Nucleus accumbens (tissue), 56 donors: ENCODE results near the gene SLC25A47.
"Not testable (repeated sequence)": the region's sequence is repeated elsewhere in the genome, so short reads cannot be mapped to it uniquely, and the experiment has no call there.

Experiments used
- DNase-seq, 56 donors: peaks; one replicate each; lab custom pipeline; 2025; lab: John Stamatoyannopoulos, UW

SLC25A47 gene

DNA sequence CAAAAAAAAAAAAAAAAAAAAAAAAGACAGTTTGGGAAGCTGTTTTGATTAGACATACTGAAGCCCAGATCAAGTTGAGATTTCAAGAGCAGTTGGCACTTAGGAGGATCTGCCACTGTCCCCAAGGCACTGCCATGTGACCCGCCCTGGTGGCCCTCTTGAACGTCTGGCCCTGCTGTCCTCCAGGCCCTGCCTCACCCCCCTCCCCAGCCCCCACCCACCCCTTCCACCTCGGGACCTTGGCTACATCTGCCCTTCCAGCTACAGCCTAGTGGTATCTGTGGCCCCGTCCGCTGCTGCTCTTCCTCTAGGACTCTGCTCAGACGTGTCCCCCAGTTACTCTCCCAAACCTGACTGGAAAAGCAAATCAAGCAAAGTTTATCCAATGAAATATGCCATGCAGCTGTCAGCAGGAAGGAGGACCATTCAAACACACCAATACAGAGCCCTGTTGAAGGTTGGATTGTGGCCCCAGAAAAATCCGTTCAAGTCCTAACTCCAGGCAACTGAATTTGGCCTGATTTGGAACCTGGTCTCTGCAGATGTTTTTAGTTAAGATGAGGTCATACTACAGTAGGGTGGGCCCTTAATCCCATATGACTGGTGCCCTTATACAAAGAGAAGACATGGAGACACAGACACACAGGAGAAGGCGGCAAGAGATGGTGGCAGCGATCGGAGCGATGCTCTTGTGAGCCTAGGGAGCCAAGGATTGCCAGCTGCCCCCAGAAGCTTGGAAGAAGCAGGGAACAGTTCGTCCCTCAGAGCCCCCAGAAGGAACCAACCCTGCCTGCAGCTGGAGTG lies 34.6 kb upstream of the SLC25A47 start:
- no peak for DNase-seq

DNA sequence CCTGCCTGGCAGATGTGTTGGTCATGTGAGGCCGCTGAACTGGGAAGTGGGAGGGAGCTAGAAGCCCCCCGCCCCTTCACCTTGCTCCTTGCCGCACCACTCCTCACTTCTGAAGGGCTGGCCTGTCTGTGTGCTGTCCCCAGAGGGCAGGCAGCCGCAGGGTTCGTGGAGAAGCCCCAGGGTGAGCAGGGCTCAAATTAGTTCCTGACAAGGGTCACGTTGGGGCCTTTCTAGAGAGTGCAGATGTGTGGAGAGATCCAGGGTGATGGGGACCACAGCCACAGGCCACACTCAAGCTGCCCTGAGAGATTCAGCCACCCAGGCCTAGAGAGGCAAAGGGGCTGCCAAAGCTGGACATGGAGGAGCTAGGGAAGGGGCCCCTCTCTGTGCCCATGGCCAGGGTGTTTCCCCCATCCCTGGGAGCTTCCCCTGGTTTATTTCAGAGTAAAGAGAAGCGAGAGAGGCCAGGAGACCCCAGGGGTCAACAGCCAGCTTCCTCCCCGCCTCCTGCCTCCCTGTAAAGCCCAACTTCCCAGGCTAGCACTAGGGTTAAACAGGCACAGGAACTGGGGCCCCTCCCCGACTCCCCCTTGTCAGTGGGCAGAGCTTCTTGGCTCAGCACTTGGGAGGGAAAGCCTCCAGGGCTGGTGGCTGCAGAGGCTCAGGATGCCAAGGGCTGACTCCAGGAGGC lies 33.1 kb upstream of the SLC25A47 start:
- DNase-seq = no peak

DNA sequence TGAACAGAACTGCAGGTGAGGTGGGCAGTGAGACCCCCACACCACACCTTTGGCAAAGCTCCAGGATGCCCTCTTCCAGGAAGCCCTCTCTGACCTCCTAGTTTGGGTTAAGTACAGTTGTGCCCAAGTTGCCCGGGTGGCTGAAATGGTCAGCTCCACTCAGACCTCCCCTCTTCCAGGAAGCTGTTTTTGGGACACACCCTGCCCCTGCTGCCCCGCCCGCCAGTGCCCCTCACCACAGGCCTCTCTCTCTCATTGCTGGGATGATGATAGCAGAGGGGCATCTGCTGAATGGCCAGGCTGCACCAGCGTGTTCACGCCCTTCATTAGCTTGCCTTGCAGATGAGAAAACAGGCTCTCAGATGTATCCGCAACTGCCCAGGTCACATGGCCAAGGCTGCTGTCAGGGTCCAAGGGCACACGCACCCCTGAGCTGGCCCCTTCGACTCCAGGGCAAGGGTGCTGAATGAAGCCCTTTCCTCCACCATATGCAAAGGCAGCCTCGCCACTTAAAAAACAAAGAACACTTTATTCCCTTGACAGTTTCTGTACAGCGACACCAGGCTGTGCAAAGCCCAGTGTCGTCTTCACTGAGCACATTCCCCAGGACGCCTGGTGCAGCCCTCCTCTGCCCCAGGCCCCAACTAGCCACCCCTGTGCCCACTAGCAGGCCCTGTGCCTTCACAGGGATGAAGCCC lies 32.4 kb upstream of the SLC25A47 start:
- peak in 2 of 56 donors; percentile 35 to 41 for DNase-seq

DNA sequence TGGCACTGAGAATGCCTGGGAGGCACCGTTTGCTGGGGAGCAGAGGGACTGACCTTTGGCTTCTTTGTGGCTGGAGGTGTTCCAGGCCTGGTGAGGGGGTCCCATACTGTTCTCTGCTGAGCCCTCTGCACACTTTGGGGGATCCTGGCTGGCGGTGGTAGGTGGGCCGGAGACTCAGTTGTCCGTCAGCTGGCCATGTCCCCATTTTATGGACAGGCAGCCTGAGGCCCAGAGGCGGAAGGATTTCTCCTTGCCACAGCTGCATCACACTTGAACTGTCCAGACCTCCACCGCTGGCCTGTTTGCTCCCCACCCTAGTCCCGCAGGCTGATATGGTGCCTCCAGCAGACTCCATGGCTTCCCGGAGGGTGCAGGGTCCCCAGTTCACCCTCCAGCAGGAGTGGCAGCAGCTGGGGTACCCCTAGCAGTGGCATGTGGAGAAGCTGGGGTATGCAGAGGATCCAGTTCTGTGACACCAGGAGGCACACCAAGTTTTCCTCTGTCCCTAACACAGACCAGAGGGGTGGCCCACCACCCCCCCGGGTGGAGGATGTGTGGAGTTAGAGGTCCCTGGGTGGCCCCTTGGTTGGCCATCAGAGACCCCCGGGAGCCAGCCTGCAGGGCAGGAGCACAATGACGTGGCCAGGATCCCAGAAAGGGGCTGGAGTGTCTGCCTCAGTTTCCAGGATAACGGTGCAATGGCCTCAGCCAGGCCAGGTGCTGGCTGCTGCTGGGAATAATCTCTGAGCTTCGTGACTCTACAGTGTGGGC lies 31.6 kb upstream of the SLC25A47 start:
- DNase-seq = no peak

DNA sequence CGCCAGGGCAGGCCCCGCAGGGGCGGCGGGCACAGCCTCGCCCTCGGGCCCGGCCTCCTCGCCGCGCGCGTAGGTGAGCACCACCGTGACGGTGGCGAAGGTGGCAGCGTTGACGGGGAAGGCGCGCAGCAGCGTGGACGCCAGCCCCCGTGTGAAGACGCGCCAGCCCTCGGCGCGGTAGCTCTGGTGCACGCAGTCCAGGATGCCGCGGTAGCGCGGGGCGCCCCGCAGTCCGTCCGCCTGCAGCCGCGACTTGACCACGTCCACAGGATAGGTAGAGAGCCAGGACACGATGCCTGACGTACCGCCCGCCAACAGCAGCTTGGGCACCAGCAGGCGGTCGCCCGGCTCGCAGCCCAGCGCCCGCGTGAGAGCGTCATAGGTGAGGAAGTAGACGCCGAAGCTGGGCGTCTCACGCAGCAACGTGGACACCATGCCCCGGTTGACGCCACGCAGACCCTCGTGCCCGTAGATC lies 30.8 kb upstream of the SLC25A47 start:
- no peak for DNase-seq

DNA sequence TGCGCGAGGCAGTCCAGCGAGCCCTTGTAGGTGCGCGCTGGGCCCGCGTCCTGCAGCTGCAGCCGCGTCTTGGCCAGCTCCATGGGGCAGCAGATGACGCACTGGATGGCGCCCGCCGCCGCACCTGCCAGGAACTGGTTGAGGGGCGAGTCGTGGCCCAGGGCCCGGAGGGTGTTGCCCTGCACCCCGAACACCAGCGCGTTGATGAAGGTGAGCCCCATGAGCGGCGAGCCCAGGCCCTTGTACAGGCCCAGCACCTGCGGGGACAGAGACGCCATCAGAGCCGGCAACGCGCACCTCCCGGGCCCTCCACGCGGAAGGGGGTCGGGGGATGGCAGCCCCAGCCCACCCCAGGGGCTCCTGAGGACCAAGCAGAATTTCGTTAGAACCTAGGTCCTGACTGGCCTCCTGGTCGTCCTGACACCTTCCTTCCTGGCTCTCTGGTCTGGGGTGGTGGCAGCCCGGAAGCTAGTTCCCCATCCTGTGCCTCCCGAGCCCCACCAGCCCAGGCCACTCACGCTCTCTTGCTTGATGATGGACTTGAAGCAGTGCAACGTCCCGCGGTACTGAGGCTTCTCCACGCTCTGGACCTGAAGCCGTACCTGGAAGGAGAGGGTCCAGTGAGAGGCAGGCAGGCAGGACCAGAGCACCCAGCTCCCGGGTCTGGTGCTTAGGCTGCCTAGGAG lies 30.2 kb upstream of the SLC25A47 start:
- no peak for DNase-seq

DNA sequence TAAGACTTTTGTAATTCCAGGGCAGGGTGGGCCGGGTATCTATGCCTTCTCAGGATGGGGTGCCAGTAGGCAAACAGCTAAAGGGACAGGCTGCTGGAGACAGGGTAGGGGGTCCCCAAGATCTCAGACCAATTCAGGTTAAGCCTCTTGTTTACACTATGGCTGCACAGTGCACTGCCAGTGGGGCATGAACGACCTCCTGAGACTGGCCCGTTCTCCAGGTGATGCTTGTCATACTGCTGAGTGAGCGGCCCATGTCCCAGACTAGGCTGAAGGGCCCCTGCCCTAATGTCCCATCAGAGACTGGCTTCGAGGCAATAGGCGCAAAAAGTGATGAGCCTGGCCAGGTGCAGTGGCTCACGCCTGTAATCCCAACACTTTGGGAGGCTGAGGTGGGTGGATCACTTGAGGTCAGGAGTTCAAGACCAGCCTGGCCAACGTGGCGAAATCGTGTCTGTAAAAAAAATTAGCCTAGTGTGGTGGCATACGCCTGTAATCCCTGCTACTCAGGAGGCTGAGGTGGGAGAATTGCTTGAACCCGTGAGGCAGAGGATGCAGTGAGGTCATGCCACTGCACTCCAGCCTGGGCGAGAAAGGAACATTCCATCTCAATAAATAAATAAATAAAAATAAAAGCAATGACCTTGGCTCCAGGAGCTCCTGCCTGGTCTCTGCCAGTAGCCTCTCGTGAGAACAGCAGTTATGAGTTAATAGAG lies 29.5 kb upstream of the SLC25A47 start:
- no peak for DNase-seq

DNA sequence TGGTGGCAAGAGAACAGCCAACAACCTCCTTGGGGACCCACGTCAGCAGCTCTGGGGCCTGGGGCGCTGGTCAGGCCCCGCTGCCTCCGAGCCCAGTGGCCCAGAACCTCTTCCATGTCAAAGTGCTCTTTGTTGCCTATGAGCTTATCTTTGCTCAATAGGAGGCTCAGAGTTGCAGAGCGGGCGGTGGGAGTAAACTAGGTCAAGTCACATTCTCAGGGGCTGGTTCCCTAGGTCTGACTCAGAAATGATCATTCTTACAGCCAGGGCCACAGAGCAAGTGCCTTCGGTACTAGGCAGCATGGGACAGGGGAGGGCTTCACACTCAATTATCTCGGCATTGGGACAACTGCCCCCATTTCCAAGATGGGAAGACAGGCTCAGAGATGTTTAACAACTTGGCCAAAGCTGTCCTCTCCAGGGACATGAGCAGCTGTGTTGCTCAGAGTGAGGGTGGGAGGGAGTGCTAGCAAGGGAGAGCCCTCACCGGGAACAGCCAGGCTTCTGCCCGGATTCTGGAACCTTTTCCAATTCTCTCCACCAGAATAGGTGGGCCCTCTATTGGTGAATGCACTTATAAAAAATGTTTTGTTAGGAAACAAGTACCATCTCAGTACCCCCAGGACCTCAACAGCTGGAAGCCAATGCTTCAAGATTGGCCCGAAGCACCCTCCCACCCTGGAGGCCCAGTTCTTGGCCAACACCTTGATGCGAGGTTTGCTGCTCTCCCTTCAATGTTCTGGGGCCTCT lies 28.8 kb upstream of the SLC25A47 start:
- DNase-seq = no peak

DNA sequence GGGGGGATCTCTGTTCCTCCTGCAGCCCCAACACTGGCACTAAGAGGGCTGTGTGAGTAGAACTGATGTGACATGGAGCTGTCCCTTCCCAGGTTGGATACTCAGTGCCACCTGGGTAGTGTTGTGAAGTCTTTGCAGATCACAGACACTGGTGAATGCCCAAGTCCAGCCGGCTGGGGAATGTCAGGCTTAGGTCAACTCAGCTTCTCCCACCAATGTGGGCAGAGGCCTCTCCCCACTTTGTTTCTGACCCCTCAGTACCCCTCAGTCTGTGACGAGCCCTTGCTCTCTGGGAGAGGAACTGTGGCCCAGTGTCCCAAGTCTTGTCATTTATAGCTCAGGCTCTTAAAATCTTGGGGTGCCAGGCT lies 28.2 kb upstream of the SLC25A47 start:
- DNase-seq = no peak

DNA sequence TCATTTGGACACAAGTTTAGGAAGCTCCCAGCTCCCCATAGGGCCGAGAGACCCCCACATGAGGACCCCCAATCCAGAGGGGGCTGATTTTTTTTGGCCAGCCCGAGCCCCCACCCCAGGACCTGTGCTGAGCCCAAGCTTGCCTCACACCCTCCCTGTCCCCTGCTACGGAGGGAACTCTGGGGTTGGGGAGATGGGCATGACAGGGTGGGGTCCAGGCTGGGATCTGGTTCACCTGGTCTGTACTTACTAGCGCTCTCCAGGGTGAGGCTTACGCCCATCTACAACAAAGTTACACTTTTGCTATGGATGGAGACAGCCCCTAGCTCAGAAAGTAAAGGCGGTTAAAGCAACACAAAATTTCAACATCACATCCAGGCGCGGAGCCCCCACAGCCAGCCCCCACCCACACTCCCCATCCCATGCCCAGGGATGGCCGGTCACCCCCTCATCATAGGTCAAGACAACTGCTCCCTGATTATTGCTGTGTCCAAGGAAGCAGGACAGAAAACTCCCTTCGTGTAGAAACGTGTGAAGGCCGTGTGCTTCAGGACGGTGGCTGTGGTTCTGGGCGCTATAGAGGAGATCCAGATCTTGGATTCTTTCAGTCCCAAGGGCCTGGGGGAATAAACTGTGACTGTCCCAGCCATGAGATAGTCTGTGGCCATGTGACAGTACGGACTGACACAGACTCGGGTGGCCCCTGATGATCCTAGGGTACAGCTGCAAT lies 27.6 kb upstream of the SLC25A47 start:
- DNase-seq = no peak

DNA sequence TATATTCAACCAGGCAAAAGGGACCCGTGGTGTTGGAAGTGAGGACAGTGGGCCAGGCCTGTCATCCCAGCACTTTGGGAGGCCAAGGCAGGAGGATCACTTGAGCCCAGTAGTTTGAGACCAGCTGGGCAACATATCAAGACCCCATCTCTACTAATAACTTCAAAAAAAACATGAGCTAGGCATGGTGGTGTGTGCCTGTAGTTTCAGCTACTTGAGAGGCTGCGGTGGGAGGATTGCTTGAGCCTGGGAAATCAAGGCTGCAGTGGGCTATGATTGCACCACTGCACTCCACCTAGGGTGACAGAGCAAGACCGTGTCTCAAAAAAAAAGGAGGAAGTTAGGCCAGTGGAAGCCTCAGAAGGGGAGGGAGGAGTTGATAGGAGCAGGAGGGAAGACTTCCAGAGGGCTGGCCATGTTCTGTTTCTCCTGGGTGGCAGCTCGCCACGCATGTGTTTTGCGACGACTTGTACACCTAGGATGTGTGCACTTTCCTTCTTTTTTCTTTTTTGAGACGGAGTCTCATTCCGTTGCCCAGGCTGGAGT lies 27.0 kb upstream of the SLC25A47 start:
- peak in 1 of 56 donors; percentile 24 for DNase-seq

DNA sequence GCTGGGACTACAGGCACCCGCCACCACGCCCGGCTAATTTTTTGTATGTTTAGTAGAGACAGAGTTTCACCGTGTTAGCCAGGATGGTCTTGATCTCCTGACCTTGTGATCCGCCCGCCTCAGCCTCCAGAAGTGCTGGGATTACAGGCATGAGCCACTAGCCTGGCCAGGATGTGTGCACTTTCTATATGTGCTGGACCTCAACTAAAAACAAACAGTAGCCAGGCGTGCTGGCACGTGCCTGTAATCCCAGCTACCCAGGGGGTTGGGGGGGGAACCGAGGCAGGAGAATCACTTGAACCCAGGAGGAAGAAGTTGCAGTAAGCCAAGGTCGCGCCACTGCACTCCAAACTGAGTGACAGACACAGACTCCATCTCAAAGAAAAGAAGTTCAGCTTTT lies 26.4 kb upstream of the SLC25A47 start:
- DNase-seq = not testable (repeated sequence)

DNA sequence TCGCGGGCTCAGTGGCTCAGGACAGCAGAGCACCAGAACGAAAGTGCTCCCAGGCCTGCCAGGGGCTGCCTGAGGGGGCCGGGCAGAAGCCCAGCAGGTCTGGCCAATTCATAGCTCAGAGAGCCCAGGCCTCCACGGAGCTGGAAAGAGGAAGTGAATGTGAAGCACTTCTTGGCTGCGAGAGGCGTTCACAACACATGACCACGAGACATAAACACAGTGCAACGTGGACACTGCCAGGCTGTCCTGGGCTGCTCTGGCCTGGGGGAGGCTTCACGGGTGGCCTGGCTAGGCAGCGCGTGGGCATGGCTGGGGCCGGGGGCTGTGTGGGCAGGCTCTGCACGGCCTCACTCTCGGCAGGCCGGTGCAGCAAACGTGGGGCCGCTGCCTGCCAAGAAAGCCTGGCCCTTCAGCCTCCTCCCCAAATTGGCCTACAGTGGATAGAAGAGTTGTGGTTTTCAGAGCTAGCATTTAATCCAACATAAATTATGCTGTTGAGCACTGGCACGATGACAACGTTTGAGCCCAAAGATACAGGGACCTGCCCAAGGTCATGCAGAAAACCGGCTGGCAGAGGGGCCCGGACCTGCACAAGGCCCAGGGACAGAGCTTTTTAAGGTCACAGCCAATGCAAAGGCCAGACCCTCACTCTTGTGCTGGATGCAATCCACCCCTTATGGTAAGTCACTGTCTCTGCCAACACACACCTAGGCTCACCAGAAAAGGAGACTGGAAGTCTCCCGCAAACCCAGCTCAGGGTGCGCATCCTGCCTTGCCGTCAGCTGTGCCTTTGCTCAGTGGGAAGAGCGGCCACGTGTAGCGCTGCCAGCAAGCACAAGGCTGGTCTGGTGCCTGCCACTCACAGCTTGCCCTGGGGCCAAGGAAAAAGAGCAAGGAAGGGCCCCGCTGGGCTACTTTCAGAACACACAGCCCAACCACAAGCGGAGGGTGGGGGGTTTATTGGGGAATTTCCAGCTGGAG lies 25.5 kb upstream of the SLC25A47 start:
- peak in 48 of 56 donors; percentile 20 to 83 (median 54) for DNase-seq

DNA sequence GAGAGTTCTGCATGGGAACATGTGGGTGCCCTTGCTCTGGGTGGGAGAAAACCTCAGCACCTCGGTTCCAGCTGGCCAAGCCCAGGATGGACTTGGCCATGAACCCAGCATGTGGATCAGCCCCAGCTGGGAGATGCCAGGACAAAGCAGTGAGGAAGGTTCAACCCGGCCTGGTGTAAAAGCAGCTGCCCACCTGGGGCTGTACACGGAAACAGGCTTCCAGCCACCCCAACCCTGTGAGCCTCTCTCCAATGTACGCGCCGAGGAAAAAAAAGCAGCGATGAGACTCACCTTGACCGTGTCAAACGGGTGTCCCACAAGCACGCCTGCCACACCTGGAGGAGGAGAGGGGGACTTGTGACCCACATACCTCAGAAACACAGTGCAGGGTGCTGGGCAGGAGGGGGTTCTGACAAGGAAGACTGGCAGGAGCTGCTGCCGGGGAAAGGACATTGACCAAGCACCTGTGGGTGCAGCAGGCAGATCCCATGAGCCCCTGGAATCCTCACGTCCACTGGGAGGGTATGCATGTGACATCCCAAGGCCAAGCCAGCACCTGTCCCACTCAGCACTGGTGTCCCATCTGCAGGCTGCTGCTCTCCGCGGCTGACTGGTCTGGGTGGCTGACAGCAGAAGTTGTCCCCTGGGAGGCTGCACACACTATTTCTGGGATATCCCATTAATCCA lies 24.4 kb upstream of the SLC25A47 start:
- DNase-seq = no peak

DNA sequence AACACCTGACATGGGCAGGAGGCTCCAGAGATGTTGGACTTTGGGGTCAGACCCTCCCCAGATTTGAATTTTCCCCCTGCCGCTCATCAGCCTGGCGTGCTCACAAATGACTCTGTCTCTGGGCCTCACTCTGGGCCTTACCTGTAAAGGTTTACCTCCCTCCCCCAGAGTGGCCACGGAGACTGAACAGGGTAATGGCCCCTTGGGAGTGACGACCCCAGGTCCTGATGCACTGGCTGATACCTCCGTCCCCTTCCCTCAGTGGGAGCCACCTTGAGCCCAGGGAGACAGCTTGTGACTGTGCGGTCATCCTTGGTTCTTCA lies 23.9 kb upstream of the SLC25A47 start:
- DNase-seq = no peak

DNA sequence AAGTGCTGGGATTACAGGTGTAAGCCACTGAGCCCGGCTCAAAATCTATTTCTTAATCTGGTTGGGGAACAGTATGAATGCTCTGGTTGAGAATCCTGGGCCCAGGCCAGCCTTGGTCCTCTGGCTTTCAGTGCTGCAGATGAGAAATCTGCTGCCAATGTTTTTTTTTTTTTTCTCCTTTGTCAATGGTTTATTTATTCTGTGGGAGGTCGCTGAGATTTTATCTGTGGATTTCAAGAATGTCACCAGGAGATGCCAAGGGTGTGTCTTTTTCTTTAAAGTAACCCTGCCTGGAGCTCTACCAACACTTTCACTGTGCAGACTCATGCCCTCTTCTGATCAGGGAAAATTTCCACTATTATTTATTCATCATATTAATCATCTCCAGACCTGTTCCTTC lies 20.5 kb upstream of the SLC25A47 start:
- DNase-seq = no peak
